Hepatocyte (in vitro differentiated cells): ENCODE results near the gene TRMT2A. TPM values are rescaled to one million over a fixed set of nuclear protein-coding genes. Genes with fewer than 3 reads are reported as not detected.

Experiments used
- DNase-seq: peaks from one replicate; pipeline ENCODE4 v3.0.0-alpha.2; 2016; ENCODE audit warnings: low spot score
- H2AFZ ChIP-seq: fragments of 200-600 bp; sonication (generic); 2 replicates; pipeline ENCODE4 v1.6.0; 2016; ENCODE audit warnings: antibody characterized with exemption, mild to moderate bottlenecking
- H3K27ac ChIP-seq: fragments of 200-600 bp; sonication (generic); 2 replicates; pipeline ENCODE4 v1.5.1; 2016; ENCODE audit warnings: mild to moderate bottlenecking
- H3K27me3 ChIP-seq: fragments of 200-600 bp; sonication (generic); 2 replicates; pipeline ENCODE4 v1.6.1; 2016
- H3K36me3 ChIP-seq: fragments of 200-600 bp; sonication (generic); replicated peaks from 2 replicates; pipeline ENCODE4 v1.5.1; 2016; ENCODE audit warnings: low read depth; ENCODE audit not compliant: insufficient read depth
- H3K4me1 ChIP-seq: fragments of 200-600 bp; sonication (generic); 2 replicates; pipeline ENCODE4 v1.5.1; 2016; ENCODE audit warnings: mild to moderate bottlenecking, moderate library complexity; ENCODE audit not compliant: insufficient read depth
- H3K4me2 ChIP-seq: fragments of 200-600 bp; sonication (generic); 2 replicates; pipeline ENCODE4 v1.6.0; 2016
- H3K4me3 ChIP-seq: fragments of 200-600 bp; sonication (generic); 2 replicates; pipeline ENCODE4 v1.5.1; 2016; ENCODE audit warnings: mild to moderate bottlenecking
- H3K79me2 ChIP-seq: fragments of 200-600 bp; sonication (generic); 2 replicates; pipeline ENCODE4 v1.6.0; 2017; ENCODE audit warnings: mild to moderate bottlenecking
- H3K9me2 ChIP-seq: fragments of 200-600 bp; sonication (generic); replicated peaks from 2 replicates; pipeline ENCODE4 v1.6.0; 2017; ENCODE audit warnings: mild to moderate bottlenecking; ENCODE audit not compliant: insufficient read depth
- H3K9me3 ChIP-seq: fragments of 200-600 bp; sonication (generic); 2 replicates; pipeline ENCODE4 v1.5.1; 2016; ENCODE audit warnings: low read depth, mild to moderate bottlenecking
- H4K20me1 ChIP-seq: fragments of 200-600 bp; sonication (generic); 2 replicates; pipeline ENCODE4 v1.6.0; 2016; ENCODE audit warnings: mild to moderate bottlenecking; ENCODE audit not compliant: insufficient read depth, poor library complexity, severe bottlenecking
- CTCF ChIP-seq: fragments of 200-600 bp; sonication (generic); IDR thresholded peaks from 2 replicates; pipeline ENCODE4 v1.5.1; 2016; ENCODE audit warnings: antibody characterized with exemption, mild to moderate bottlenecking; ENCODE audit not compliant: poor library complexity
- EZH2 ChIP-seq: fragments of 200-600 bp; sonication (generic); IDR thresholded peaks from 2 replicates; pipeline ENCODE4 v1.6.1; 2016; ENCODE audit warnings: antibody characterized with exemption, mild to moderate bottlenecking, borderline replicate concordance
- EZH2phosphoT487 ChIP-seq: fragments of 200-600 bp; sonication (generic); IDR thresholded peaks from one replicate; pipeline ENCODE4 v1.6.1; 2018; ENCODE audit warnings: antibody characterized with exemption, mild to moderate bottlenecking, low read depth, moderate library complexity; ENCODE audit not compliant: unreplicated experiment, severe bottlenecking
- WGBS: methylation state at CpG from one replicate; pipeline ENCODE4 v1.1.6; 2016; ENCODE audit warnings: low lambda C conversion rate; ENCODE audit errors: missing lambda C conversion rate; 5-methylcytosine and 5-hydroxymethylcytosine counted together
- polyA plus RNA-seq: library from polyadenylated mRNA; unstranded; fragments of >200 nt; fragmentation: Nextera tagmentation; extraction: Ambion mirVana; gene quantifications from 2 replicates; pipeline ENCODE4 v1.2.1, GENCODE V29; 2016
- total RNA-seq: library from RNA; depleted of rRNA; stranded (reverse); fragments of >200 nt; gene quantifications from 2 replicates; pipeline ENCODE4 v1.2.3, GENCODE V29; 2014

TRMT2A gene
- total and polyA plus RNA-seq, 2 experiments from 2014 or later = 34.4 to 65.1 TPM

DNA sequence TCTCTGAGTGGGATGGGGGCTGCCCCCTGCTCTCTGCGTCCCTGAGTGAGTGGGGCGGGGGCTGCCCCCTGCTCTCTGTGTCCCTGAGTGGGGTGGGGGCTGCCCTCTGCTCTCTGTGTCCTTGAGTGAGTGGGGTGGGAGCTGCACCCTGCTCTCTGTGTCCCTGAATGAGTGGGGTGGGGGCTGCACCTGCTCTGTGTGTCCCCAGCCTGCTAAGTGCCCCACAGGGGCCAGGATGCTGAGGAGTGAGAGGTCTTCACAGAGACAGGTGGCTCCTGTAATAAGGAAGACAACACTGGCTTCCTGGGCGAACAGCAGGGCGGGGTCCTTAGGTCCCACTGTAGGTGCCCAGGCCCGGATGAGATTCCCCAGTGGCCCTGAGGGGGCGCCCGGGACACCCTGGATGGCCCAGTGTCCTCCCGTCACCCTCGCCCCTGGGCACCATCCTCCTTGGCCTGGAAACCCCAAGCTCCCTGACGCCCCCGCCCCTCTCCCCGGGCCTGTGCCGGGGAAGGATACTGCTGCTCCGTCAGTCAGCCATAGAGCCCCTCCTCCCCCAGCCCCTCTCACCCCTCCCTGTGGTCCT, 37.7 kb upstream of the TRMT2A start:
- Histone ChIP-seq H3K4me1 (no peaks in the 10 kb centered on the region), H3K36me3 (no peaks in the 10 kb centered on the region), H2AFZ (no peak overlapping the region), H3K4me2 (no peak overlapping the region), H3K27ac (peak overlapping the region; percentile 73), H3K9me2 (no peaks in the 10 kb centered on the region), H4K20me1 (no peaks in the 10 kb centered on the region), H3K4me3 (no peak overlapping the region), H3K9me3 (no peaks in the 10 kb centered on the region), H3K79me2 (no peaks in the 10 kb centered on the region), H3K27me3 (no peaks in the 10 kb centered on the region)
- no peak for TF ChIP-seq EZH2phosphoT487
- TF ChIP-seq EZH2 = no peak
- TF ChIP-seq CTCF = no peak
- WGBS = 93% methylated on average over 8 of the region's 14 CpGs
- DNase-seq = no peak

GRCh38 chr22:20153945-20154344, 36.9 kb upstream of the TRMT2A start:
- Histone ChIP-seq H3K9me2 (no peaks in the 10 kb centered on the region), H3K79me2 (no peaks in the 10 kb centered on the region), H3K36me3 (no peaks in the 10 kb centered on the region), H3K4me1 (no peaks in the 10 kb centered on the region), H3K4me3 (no peak overlapping the region), H3K27me3 (no peaks in the 10 kb centered on the region), H3K4me2 (no peak overlapping the region), H4K20me1 (no peaks in the 10 kb centered on the region), H2AFZ (no peak overlapping the region), H3K9me3 (no peaks in the 10 kb centered on the region), H3K27ac (peak overlapping the region; percentile 73)
- DNase-seq = no peak
- no peak for TF ChIP-seq EZH2phosphoT487
- no peak for TF ChIP-seq CTCF
- no peak for TF ChIP-seq EZH2
- whole genome bisulfite sequencing = 60% methylated on average over 16 of the region's 16 CpGs

- no peaks in the 10 kb centered on the region for H3K9me2 ChIP-seq
- no peak overlapping the region for H3K4me3 ChIP-seq
- H3K4me1 ChIP-seq = no peaks in the 10 kb centered on the region
- no peaks in the 10 kb centered on the region for H3K79me2 ChIP-seq
- no peaks in the 10 kb centered on the region for H3K27me3 ChIP-seq
- H3K9me3 ChIP-seq = no peaks in the 10 kb centered on the region
- H3K27ac ChIP-seq = peak overlapping the region; percentile 73
- no peaks in the 10 kb centered on the region for H3K36me3 ChIP-seq
- WGBS = 92% methylated on average over 14 of the region's 14 CpGs
- no peak for DNase-seq
- H4K20me1 ChIP-seq = no peaks in the 10 kb centered on the region
- TF ChIP-seq EZH2phosphoT487 (no peak), CTCF (no peak), EZH2 (no peak)
- H3K4me2 ChIP-seq = no peak overlapping the region
- no peak overlapping the region for H2AFZ ChIP-seq
Observed at GRCh38 chr22:20152464-20152890, 35.5 kb upstream of the TRMT2A start.
